PC-3 (cell line): Measurements from ENCODE around the gene EPHB1.

Experiments used
- EZH2 ChIP-seq: fragments of 300-600 bp; sonication (generic); IDR thresholded peaks from one replicate; pipeline ENCODE4 v1.6.1; 2017; ENCODE audit warnings: antibody characterized with exemption, mild to moderate bottlenecking, low read length; ENCODE audit not compliant: unreplicated experiment
- EZH2phosphoT487 ChIP-seq: fragments of 300-600 bp; sonication (generic); IDR thresholded peaks from 2 replicates; pipeline ENCODE4 v1.6.1; 2018; ENCODE audit warnings: mild to moderate bottlenecking, antibody characterized with exemption, low read length, borderline replicate concordance
- TF ChIP-seq, protein P1 (sequence below): fragments of 300-600 bp; sonication (generic); conservative IDR thresholded peaks from 2 replicates; pipeline ENCODE4 v1.5.1; 2017; ENCODE audit warnings: antibody characterized with exemption, low read depth, mild to moderate bottlenecking, low read length

DNA sequence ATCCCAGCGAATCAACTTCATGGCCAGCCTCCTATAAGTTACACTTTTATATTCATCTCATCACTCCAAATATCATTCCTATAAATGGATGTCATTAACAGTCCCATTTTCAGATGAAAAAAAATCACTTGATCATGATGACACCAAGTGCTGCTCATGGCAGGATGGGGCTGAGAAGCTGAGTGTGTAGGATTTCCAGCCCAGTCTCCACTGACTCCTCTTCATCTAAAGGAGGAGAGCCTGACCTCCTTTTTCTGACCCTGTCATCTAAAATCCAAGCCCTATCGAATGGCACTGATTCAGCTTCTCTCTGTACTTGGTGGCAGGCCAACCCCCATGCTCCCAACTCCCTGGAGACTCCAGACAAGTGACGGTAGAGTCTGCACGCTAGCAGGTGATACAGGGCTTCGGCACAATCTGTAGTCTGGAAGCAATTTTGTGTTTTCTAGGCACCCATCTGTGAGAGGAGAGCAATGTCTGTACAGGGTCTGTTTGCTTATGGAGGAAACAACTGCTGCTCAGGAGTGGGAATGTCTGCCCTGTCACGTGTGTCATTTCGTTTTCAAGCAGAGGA, 103.2 kb downstream of the EPHB1 start:
- TF ChIP-seq, protein P1, sequence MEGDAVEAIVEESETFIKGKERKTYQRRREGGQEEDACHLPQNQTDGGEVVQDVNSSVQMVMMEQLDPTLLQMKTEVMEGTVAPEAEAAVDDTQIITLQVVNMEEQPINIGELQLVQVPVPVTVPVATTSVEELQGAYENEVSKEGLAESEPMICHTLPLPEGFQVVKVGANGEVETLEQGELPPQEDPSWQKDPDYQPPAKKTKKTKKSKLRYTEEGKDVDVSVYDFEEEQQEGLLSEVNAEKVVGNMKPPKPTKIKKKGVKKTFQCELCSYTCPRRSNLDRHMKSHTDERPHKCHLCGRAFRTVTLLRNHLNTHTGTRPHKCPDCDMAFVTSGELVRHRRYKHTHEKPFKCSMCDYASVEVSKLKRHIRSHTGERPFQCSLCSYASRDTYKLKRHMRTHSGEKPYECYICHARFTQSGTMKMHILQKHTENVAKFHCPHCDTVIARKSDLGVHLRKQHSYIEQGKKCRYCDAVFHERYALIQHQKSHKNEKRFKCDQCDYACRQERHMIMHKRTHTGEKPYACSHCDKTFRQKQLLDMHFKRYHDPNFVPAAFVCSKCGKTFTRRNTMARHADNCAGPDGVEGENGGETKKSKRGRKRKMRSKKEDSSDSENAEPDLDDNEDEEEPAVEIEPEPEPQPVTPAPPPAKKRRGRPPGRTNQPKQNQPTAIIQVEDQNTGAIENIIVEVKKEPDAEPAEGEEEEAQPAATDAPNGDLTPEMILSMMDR: no peak
- TF ChIP-seq EZH2 (no peak), EZH2phosphoT487 (no peak)
